GM13976 (cell line): ENCODE data around the gene C10orf62.
"Not testable (repeated sequence)": the region's sequence is repeated elsewhere in the genome, so short reads cannot be mapped to it uniquely, and the experiment has no call there.

Experiments used
- DNase-seq: peaks from one replicate; pipeline ENCODE4 v3.0.0; 2012; ENCODE audit warnings: low spot score
- in situ Hi-C: fragments of 300-500 bp; cut with MboI; formaldehyde crosslinking; loops from one replicate; pipeline ENCODE4 v1.12.0; 2022; ENCODE audit warnings: low sequenced_read_pairs, mixed read lengths, inconsistent platforms; ENCODE audit not compliant: unreplicated experiment
- TF ChIP-seq, protein P1 (sequence below): IDR thresholded peaks from 2 replicates; pipeline ENCODE4 v1.5.1; 2012; ENCODE audit warnings: borderline replicate concordance, mild to moderate bottlenecking; ENCODE audit not compliant: insufficient read depth; ENCODE audit errors: extremely low read depth, missing control alignments, control extremely low read depth

C10orf62 gene

DNA sequence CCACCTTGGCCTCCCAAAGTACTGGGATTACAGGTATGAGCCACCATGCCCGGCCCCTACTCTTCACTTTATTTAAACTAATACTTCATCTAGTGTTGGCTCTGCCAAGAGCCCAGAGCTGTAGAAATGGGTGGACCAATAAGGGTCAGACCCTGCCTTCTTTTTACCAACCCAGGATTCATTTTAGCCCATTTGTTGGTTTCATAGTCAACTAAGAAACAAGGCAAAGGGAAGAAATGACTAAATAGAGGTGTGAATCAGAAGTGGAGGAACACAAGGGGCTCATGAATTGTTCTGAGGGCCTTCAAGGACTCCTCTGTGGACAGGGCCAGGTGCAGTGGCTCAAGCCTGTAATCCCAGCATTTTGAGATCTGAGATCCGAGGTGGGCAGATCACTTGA is 15.8 kb upstream of the C10orf62 start:
- TF ChIP-seq, protein P1, sequence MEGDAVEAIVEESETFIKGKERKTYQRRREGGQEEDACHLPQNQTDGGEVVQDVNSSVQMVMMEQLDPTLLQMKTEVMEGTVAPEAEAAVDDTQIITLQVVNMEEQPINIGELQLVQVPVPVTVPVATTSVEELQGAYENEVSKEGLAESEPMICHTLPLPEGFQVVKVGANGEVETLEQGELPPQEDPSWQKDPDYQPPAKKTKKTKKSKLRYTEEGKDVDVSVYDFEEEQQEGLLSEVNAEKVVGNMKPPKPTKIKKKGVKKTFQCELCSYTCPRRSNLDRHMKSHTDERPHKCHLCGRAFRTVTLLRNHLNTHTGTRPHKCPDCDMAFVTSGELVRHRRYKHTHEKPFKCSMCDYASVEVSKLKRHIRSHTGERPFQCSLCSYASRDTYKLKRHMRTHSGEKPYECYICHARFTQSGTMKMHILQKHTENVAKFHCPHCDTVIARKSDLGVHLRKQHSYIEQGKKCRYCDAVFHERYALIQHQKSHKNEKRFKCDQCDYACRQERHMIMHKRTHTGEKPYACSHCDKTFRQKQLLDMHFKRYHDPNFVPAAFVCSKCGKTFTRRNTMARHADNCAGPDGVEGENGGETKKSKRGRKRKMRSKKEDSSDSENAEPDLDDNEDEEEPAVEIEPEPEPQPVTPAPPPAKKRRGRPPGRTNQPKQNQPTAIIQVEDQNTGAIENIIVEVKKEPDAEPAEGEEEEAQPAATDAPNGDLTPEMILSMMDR = no peak
- no peak for DNase-seq
- in situ Hi-C loops = no loop called here

DNA sequence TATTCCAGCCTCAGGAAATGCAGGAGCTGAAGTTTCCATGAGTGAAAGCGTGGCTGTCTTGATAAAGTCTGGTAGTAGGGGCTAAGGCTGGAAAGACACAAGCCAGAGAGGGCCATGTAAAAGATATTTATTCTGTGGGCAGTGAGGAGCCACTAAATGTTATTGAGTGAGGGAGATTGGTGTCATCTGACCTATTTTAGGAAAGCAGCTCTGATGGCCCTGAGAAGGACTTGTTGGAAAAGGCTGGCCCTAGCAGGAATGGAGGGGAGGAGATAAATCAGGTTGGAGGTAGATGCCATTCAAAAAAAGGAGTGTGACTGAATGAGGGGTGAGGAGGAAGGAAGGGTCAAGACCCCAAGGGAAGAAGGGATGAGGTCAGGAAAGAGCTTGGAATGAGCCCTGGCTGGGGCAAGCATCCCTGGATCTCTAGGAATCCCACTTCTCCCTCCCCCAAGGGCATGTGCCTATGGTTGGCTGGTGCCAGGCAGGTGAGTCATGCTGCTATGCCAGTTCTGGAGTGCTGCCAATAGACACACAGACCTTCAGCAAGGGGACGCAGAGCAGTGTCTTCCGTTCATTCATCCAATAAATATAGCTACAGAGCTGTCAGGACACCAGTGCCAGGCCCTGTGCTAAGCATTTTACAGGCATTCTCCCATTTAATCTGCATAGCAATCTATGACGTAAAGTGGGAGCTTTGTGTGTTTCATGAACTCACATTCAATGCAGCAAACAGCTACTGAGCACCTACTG is 15.0 kb upstream of the C10orf62 start:
- DNase-seq = no peak
- in situ Hi-C loops = no loop called here

DNA sequence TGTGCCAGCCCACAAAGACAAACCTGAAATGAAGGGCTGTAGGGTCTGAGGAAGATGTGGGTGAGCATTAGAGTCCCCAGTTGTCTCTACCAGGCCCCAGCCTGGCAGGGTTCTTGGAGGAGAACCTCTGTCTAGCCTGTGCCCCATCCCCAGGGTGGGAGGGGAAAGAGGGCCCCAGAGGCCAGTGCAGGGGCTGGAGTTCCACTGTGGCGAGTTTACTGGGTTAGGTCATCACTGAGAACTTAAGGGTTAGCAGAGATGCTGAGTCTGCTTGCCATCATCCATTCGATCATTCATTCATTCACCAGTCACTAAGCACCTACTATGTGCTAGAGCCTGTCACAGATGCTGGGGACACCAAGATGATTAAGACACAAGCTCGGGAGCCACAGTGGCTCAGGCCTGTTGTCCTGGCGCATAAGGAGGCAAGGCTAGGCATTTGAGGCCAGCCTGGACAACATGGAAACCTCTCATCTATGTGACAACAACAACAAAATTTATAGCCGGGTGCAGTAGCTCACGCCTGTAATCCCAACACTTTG is 14.3 kb upstream of the C10orf62 start:
- TF ChIP-seq, protein P1 = no peak

More for the DNA sequence above, 15.0 kb upstream of the C10orf62 start:
- TF ChIP-seq, protein P1 = no peak

DNA sequence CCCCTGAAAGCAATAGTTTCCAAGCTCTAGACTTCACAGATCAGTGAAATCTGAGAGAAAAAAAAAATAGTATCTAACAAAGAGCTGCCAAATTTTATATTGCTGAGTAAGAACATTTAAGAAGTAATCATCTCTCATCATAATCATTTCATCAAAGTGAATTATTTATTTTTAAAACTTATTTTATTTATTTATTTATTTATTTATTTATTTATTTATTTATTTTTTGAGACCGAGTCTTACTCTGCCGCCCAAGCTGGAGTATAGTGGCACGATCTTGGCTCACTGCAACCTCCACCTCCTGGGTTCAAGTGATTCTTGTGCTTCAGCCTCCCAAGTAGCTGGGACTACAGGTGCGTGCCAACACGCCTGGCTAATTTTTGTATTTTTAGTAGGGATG is 13.0 kb upstream of the C10orf62 start:
- in situ Hi-C loops, DNase-seq: not testable (repeated sequence)

More for the DNA sequence above, 14.3 kb upstream of the C10orf62 start:
- DNase-seq = no peak
- in situ Hi-C loops = no loop called here

DNA sequence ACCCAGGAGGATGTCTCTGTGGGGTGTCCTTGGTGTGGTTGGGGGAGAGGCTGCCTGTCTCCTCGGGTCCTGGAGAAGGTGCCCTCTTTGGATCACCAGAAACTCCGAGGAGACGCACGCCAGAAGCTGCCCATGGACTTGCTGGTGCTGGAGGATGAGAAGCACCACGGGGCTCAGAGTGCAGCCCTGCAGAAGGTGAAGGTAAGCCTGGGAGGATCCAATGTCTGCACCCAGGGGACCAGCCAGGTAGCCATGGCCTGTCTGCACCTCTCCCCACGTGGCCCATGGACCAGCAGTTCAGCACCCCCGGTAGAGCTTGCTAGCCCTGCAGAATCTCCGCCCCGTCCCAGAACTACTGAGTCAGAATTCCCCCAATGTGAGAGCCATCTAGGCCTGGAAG is 11.8 kb upstream of the C10orf62 start:
- TF ChIP-seq, protein P1 = no peak
- no peak for DNase-seq
- in situ Hi-C loops = no loop called here

DNA sequence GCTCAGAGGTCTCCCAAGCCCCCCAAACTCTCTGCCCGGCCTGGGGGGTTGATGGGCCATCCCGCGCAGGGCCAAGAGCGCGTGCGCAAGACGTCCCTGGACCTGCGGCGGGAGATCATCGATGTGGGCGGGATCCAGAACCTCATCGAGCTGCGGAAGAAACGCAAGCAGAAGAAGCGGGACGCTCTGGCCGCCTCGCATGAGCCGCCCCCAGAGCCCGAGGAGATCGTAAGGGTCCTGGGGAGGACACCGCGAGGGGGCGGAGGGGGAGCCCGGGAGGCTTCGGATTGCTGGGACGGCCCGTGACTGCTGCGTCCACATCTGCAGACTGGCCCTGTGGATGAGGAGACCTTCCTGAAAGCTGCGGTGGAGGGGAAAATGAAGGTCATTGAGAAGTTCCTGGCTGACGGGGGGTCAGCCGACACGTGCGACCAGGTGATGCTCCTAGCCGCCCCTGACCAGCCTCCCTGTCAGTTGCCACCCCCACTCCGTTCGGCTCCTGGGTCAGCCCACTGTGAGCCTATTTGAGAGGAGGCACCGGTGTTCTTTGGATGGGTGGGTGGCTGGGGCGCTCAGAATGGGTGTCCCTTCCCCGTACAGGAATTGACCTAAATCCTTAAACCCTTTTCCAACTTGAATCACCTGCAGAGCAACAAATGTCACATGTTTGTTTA is 11.2 kb upstream of the C10orf62 start:
- in situ Hi-C loops = no loop called here

More for the DNA sequence above, 11.2 kb upstream of the C10orf62 start:
- TF ChIP-seq, protein P1 = no peak
- no peak for DNase-seq
